Measurements from ENCODE around the gene MACROH2A2. TPM values are rescaled to one million over a fixed set of nuclear protein-coding genes. Genes with fewer than 3 reads are reported as not detected.

MACROH2A2 gene
- total and polyA plus RNA-seq, 10 of the 15 experiments (the other 5 are each of a cell fraction or from before 2014, with no cell fraction given) = 0.14 to 0.24 TPM; not detected in 8

DNA sequence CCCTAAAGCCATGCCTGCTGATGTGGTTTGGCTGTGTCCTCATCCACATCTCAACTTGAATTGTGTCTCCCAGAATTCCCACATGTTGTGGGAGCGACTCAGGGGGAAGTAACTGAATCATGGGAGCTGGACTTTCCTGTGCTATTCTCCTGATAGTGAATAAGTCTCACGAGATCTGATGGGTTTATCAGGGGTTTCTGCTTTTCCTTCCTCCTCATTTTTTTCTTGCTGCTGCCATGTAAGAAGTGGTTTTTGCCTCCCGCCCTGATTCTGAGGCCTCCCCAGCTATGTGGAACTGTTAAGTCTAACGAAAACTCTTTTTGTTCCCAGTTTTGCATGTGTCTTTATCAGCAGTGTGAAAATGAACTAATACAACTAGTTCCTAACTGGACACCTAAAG lies 11.8 kb downstream of the MACROH2A2 start:
- Histone ChIP-seq H3K9me3 (replicated peaks; ENCODE audit: control insufficient read depth, insufficient read depth, low read length) (no peaks in the 10 kb centered on the region), H3K36me3 (ENCODE audit: control insufficient read depth in 2 of 2, insufficient read depth in 2 of 2, low read length in 1 of 2) (no peaks in the 10 kb centered on the region), H3K79me2 (ENCODE audit: control insufficient read depth, insufficient read depth, low read length) (no peaks in the 10 kb centered on the region), H3K27ac (ENCODE audit: control insufficient read depth, insufficient read depth) (no peak overlapping the region), H4K20me1 (ENCODE audit: control insufficient read depth, insufficient read depth) (no peaks in the 10 kb centered on the region), H3K4me3 (no peak overlapping the region), H3K4me2 (ENCODE audit: control insufficient read depth, insufficient read depth) (no peak overlapping the region), H2AFZ (ENCODE audit: control insufficient read depth, low read depth, low read length) (no peak overlapping the region), H3K4me1 (ENCODE audit: control insufficient read depth, insufficient read depth, low read length) (no peaks in the 10 kb centered on the region), H3K9ac (ENCODE audit: control insufficient read depth, insufficient read depth, low read length) (no peak overlapping the region), H3K27me3 (replicated peaks in 1 of 2; ENCODE audit: control insufficient read depth in 2 of 2, insufficient read depth in 2 of 2, low read length in 1 of 2) (peaks cover 0 to 2% of the 10 kb centered on the region in 2 experiments; a peak in 2 of 4 replicates)
- TF ChIP-seq NR2F1 (conservative IDR thresholded peaks at IDR 0.05) = no peak
- TF ChIP-seq STAT1 (conservative IDR thresholded peaks at IDR 0.05) = no peak
- TF ChIP-seq POLR2A (IDR thresholded peaks at IDR 0.05; ENCODE audit: low read depth, low read length) = no peak
- no peak for TF ChIP-seq ZNF217 (IDR thresholded peaks at IDR 0.05)
- no peak for TF ChIP-seq ATF7 (IDR thresholded peaks at IDR 0.05; ENCODE audit: low read depth)
- TF ChIP-seq TCF12 (IDR thresholded peaks at IDR 0.05; ENCODE audit: low read depth, low read length) = no peak
- TF ChIP-seq SMAD5 (IDR thresholded peaks at IDR 0.05; ENCODE audit: low read depth) = no peak
- no peak for TF ChIP-seq EZH2 (IDR thresholded peaks at IDR 0.05; ENCODE audit: borderline replicate concordance, control insufficient read depth, low read depth, low read length)
- no peak for TF ChIP-seq BRCA1 (IDR thresholded peaks at IDR 0.05; ENCODE audit: low read depth, low read length)
- TF ChIP-seq, protein P1, sequence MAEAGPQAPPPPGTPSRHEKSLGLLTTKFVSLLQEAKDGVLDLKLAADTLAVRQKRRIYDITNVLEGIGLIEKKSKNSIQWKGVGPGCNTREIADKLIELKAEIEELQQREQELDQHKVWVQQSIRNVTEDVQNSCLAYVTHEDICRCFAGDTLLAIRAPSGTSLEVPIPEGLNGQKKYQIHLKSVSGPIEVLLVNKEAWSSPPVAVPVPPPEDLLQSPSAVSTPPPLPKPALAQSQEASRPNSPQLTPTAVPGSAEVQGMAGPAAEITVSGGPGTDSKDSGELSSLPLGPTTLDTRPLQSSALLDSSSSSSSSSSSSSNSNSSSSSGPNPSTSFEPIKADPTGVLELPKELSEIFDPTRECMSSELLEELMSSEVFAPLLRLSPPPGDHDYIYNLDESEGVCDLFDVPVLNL (IDR thresholded peaks at IDR 0.05; ENCODE audit: low read depth, low read length) = no peak
- no peak for TF ChIP-seq GABPA (IDR thresholded peaks at IDR 0.05; ENCODE audit: low read depth)
- TF ChIP-seq, protein P2, sequence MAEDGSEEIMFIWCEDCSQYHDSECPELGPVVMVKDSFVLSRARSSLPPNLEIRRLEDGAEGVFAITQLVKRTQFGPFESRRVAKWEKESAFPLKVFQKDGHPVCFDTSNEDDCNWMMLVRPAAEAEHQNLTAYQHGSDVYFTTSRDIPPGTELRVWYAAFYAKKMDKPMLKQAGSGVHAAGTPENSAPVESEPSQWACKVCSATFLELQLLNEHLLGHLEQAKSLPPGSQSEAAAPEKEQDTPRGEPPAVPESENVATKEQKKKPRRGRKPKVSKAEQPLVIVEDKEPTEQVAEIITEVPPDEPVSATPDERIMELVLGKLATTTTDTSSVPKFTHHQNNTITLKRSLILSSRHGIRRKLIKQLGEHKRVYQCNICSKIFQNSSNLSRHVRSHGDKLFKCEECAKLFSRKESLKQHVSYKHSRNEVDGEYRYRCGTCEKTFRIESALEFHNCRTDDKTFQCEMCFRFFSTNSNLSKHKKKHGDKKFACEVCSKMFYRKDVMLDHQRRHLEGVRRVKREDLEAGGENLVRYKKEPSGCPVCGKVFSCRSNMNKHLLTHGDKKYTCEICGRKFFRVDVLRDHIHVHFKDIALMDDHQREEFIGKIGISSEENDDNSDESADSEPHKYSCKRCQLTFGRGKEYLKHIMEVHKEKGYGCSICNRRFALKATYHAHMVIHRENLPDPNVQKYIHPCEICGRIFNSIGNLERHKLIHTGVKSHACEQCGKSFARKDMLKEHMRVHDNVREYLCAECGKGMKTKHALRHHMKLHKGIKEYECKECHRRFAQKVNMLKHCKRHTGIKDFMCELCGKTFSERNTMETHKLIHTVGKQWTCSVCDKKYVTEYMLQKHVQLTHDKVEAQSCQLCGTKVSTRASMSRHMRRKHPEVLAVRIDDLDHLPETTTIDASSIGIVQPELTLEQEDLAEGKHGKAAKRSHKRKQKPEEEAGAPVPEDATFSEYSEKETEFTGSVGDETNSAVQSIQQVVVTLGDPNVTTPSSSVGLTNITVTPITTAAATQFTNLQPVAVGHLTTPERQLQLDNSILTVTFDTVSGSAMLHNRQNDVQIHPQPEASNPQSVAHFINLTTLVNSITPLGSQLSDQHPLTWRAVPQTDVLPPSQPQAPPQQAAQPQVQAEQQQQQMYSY (CRISPR knock-in tag; IDR thresholded peaks at IDR 0.05) = no peak
- TF ChIP-seq, protein P3, sequence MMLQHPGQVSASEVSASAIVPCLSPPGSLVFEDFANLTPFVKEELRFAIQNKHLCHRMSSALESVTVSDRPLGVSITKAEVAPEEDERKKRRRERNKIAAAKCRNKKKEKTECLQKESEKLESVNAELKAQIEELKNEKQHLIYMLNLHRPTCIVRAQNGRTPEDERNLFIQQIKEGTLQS (IDR thresholded peaks at IDR 0.05; ENCODE audit: borderline replicate concordance, extremely low read depth, low read depth, low read length) = no peak
- no peak for TF ChIP-seq HDAC6 (IDR thresholded peaks at IDR 0.05; ENCODE audit: unreplicated experiment)
- no peak for TF ChIP-seq CHD1 (IDR thresholded peaks at IDR 0.05; ENCODE audit: low read depth, low read length)
- no peak for TF ChIP-seq BHLHE40 (IDR thresholded peaks at IDR 0.05; ENCODE audit: borderline replicate concordance in 1 of 2, low read depth in 2 of 2, low read length in 1 of 2)
- SMC1A ChIA-PET (ENCODE audit: uncharacterized antibody, unreplicated experiment) = interaction anchor here (0.8 kb wide), 1 partner anchor 8 kb away, joined by 3 read pairs; no protein-coding TSS in a partner anchor
- intact Hi-C loops (cut with micrococcal nuclease; ENCODE audit: unreplicated experiment) = no loop called here
- POLR2A ChIA-PET = no interaction called here
- RAD21 ChIA-PET (ENCODE audit: unreplicated experiment) = no interaction called here
- DNase-seq (ENCODE audit: low read depth, low spot score) = no peak
- 17% methylated on average over 4 of the region's 4 CpGs for WGBS (ENCODE audit: insufficient coverage, insufficient replicate concordance, low lambda C conversion rate, missing lambda C conversion rate)
- in situ Hi-C loops (cut with MboI) = no loop called here
- no peak for ATAC-seq
- CTCF ChIA-PET = interaction anchor here (0.6 to 1.0 kb wide), 2 partner anchors 52 to 157 kb away, joined by 3 to 5 read pairs; no protein-coding TSS in a partner anchor
- no TSS peak for BruUV-seq (replicated peaks)
- no peak for FAIRE-seq

Measured in GM12878 (cell line).